Hematopoietic multipotent progenitor cell treated with erythropoietin and hydrocortisone succinate and interleukin-3 and kit ligand, for 6 days (in vitro differentiated cells): Measurements from ENCODE around the gene CRYBA2.

Source experiments
- DNase-seq: peaks from one replicate; pipeline ENCODE4 v3.0.0-alpha.2; 2015

The CRYBA2 gene

GRCh38 chr2:218980735-218981389 lies 12.4 kb downstream of the CRYBA2 start:
- DNase-seq = no peak

GRCh38 chr2:218979846-218980734 lies 13.1 kb downstream of the CRYBA2 start:
- peak; percentile 86 for DNase-seq

GRCh38 chr2:218975060-218975777 lies 18.0 kb downstream of the CRYBA2 start:
- DNase-seq = no peak

- DNase-seq = no peak
Measured at GRCh38 chr2:218970894-218971293, 22.3 kb downstream of the CRYBA2 start.

GRCh38 chr2:218964041-218964771 lies 29.0 kb downstream of the CRYBA2 start:
- DNase-seq = no peak

- no peak for DNase-seq
Measured at GRCh38 chr2:218963601-218964000, 29.6 kb downstream of the CRYBA2 start.

- peak; percentile 70 for DNase-seq
Measured at GRCh38 chr2:218962859-218963492, 30.2 kb downstream of the CRYBA2 start.

- peak; percentile 39 for DNase-seq
Measured at GRCh38 chr2:218961651-218962570, 31.3 kb downstream of the CRYBA2 start.

GRCh38 chr2:218961229-218961628 lies 32.0 kb downstream of the CRYBA2 start:
- DNase-seq = no peak

GRCh38 chr2:218960309-218961165 lies 32.7 kb downstream of the CRYBA2 start:
- DNase-seq = no peak

GRCh38 chr2:218959761-218960308 lies 33.4 kb downstream of the CRYBA2 start:
- no peak for DNase-seq

- DNase-seq = peak; percentile 84
Measured at GRCh38 chr2:218959141-218959731, 34.0 kb downstream of the CRYBA2 start, which contains the start of gene CDK5R2. Gene CDK5R2, plus strand, starts transcription at chr2:218959666. Its CDS starts 155 bp downstream, at chr2:218959821.

GRCh38 chr2:218958276-218958675 lies 34.9 kb downstream of the CRYBA2 start:
- DNase-seq = no peak

- DNase-seq = no peak
Measured at GRCh38 chr2:218957671-218958070, 35.6 kb downstream of the CRYBA2 start.

GRCh38 chr2:218956039-218956438 lies 37.2 kb downstream of the CRYBA2 start:
- no peak for DNase-seq

GRCh38 chr2:218954541-218955300 lies 38.5 kb downstream of the CRYBA2 start:
- no peak for DNase-seq

GRCh38 chr2:218953366-218953954 lies 39.8 kb downstream of the CRYBA2 start:
- DNase-seq = no peak

GRCh38 chr2:218952160-218952559 lies 41.1 kb downstream of the CRYBA2 start:
- DNase-seq = no peak
